Gastrocnemius medialis (tissue), 4 donors: Measurements from ENCODE around the gene TMEM229B. TPM values are rescaled to one million over a fixed set of nuclear protein-coding genes. Genes with fewer than 3 reads are reported as not detected.

Experiments
- ATAC-seq, 2 donors: fragments of 150-250 bp; one replicate each; pipeline ENCODE4 v1.9.1; 2016
- DNase-seq, 2 donors: peaks; one replicate each; pipeline ENCODE4 v3.0.0-alpha.2; 2019
- H3K27ac ChIP-seq, 4 donors: fragments of 200-600 bp; sonication (generic); 1 replicate in 1 of 4; 2 replicates in 3 of 4; pipeline ENCODE4 v1.5.1; 2016 to 2018; ENCODE audit warnings: mild to moderate bottlenecking in 2 of 4, moderate library complexity in 1 of 4
- H3K27me3 ChIP-seq, 3 donors: fragments of 200-600 bp; sonication (generic) in 2 of 3; 1 replicate in 1 of 3; 2 replicates in 2 of 3; pipeline versions ENCODE4 v1.5.1 to v1.6.0; 2016 to 2019; ENCODE audit warnings: mild to moderate bottlenecking in 1 of 3, moderate library complexity in 1 of 3
- H3K36me3 ChIP-seq, 2 donors: fragments of 200-600 bp; sonication (generic) in 1 of 2; one replicate each; pipeline ENCODE4 v1.5.1; 2017 to 2018
- H3K4me1 ChIP-seq, 2 donors: fragments of 200-600 bp; sonication (generic) in 1 of 2; one replicate each; pipeline ENCODE4 v1.5.1; 2016 to 2017; ENCODE audit warnings: mild to moderate bottlenecking in 2 of 2
- H3K4me3 ChIP-seq, 4 donors: fragments of 200-600 bp; sonication (generic) in 3 of 4; 1 replicate in 1 of 4; 2 replicates in 3 of 4; pipeline ENCODE4 v1.5.1; 2016 to 2019; ENCODE audit warnings: mild to moderate bottlenecking in 2 of 4
- H3K9me3 ChIP-seq, 3 donors: fragments of 200-600 bp; sonication (generic) in 2 of 3; 1 replicate in 1 of 3; 2 replicates in 2 of 3; pipeline ENCODE4 v1.5.1; 2016 to 2019
- POLR2A ChIP-seq, 2 donors: fragments of 450-650 bp; IDR thresholded peaks; one replicate each; pipeline ENCODE4 v1.6.1; 2017; ENCODE audit warnings: antibody characterized with exemption in 2 of 2, mild to moderate bottlenecking in 2 of 2, moderate library complexity in 2 of 2
- in situ Hi-C, 4 donors: fragments of 200-750 bp; cut with MboI; loops; one replicate each; pipeline versions ENCODE4 v1.15.0 to v1.8.0; 2017; ENCODE audit warnings: low sequenced_read_pairs in 4 of 4
- intact Hi-C: fragments of 100-400 bp; cut with DNase I; formaldehyde crosslinking; loops from one replicate; pipeline ENCODE4 v1.15.1; 2023; ENCODE audit warnings: low total_unique reads
- total RNA-seq, 4 donors: library from RNA; depleted of rRNA; stranded (reverse); fragments of >200 nt; gene quantifications; one replicate each; pipeline versions ENCODE4 v1.1.0 to v1.2.3, GENCODE V29; 2016
- TF ChIP-seq, protein P1 (sequence below), 5 experiments: fragments of 450-650 bp in 3 of 5; fragments of 200-600 bp in 2 of 5; sonication (generic) in 2 of 5; IDR thresholded peaks in 4 of 5; conservative IDR thresholded peaks in 1 of 5; 1 replicate in 4 of 5; 2 replicates in 1 of 5; pipeline ENCODE4 v1.5.1; 2016 to 2019; ENCODE audit warnings: antibody characterized with exemption in 5 of 5, mild to moderate bottlenecking in 3 of 5, moderate library complexity in 3 of 5

The TMEM229B gene
- total RNA-seq, 4 donors from 2014 or later = 0.07 to 3.3 (median 0.20) TPM; not detected in 1

DNA sequence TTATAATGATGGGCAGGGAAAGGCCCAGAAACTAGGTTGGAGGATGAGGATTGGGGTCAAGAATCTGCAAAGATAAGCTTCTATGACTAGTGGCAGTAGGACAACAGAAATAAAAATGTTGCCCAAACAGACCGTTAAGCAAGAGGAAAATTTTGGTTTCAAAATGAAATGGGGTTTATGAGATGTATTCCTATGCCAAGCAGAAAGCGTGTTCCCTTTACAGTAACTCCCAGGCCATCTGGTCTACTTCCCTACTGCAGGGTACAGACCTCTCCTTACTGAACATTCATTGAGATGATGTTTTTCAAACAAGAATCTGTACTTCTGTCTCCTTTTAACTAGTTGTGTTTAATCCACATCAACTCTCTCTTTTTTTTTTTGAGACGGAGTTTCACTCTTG lies 20.4 kb upstream of the TMEM229B start:
- in situ Hi-C loops = no loop called here
- DNase-seq (no peak), ATAC-seq (no peak)
- no peak for TF ChIP-seq POLR2A (IDR thresholded peaks at IDR 0.05)
- intact Hi-C loops = no loop called here
- Histone ChIP-seq H3K27me3 (no peaks in the 10 kb centered on the region), H3K36me3 (no peaks in the 10 kb centered on the region), H3K9me3 (no peaks in the 10 kb centered on the region), H3K4me1 (no peaks in the 10 kb centered on the region), H3K27ac (no peak overlapping the region), H3K4me3 (no peak overlapping the region)

DNA sequence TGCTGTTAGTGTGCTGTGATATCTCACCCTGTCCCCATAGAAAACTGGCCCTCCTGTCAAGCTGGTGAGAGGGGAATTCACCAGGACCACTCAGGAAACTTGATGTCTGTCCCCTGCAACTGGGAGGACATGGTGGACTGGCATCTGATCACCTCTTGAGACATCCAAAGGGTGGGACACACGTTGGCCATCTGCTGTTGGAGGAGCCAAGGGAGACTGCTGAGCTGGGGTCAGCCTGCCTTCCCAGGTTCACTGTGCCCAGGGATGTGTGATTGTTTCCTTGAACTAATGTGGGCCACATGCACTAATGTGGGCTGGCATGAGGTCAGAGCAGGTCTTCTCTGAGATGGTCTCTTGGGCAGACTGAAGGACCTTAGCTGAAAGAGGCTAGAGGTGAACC lies 16.7 kb upstream of the TMEM229B start:
- no peak for TF ChIP-seq POLR2A (IDR thresholded peaks at IDR 0.05)
- TF ChIP-seq, protein P1, sequence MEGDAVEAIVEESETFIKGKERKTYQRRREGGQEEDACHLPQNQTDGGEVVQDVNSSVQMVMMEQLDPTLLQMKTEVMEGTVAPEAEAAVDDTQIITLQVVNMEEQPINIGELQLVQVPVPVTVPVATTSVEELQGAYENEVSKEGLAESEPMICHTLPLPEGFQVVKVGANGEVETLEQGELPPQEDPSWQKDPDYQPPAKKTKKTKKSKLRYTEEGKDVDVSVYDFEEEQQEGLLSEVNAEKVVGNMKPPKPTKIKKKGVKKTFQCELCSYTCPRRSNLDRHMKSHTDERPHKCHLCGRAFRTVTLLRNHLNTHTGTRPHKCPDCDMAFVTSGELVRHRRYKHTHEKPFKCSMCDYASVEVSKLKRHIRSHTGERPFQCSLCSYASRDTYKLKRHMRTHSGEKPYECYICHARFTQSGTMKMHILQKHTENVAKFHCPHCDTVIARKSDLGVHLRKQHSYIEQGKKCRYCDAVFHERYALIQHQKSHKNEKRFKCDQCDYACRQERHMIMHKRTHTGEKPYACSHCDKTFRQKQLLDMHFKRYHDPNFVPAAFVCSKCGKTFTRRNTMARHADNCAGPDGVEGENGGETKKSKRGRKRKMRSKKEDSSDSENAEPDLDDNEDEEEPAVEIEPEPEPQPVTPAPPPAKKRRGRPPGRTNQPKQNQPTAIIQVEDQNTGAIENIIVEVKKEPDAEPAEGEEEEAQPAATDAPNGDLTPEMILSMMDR (IDR thresholded peaks at IDR 0.05 in 4 of 5, conservative IDR thresholded peaks at IDR 0.05 in 1 of 5) = no peak
- intact Hi-C loops (no loop called here), in situ Hi-C loops (no loop called here)
- no peaks in the 10 kb centered on the region for H3K4me1 ChIP-seq
- H3K27ac ChIP-seq = no peak overlapping the region
- DNase-seq = no peak
- no peak for ATAC-seq
- H3K27me3 ChIP-seq = no peaks in the 10 kb centered on the region
- no peaks in the 10 kb centered on the region for H3K36me3 ChIP-seq
- no peak overlapping the region for H3K4me3 ChIP-seq
- no peaks in the 10 kb centered on the region for H3K9me3 ChIP-seq

GRCh38 chr14:67503331-67503730 lies 14.8 kb upstream of the TMEM229B start:
- intact Hi-C loops = no loop called here
- DNase-seq (no peak), ATAC-seq (no peak)
- no peaks in the 10 kb centered on the region for H3K36me3 ChIP-seq
- no peaks in the 10 kb centered on the region for H3K4me1 ChIP-seq
- no peak overlapping the region for H3K4me3 ChIP-seq
- no peaks in the 10 kb centered on the region for H3K9me3 ChIP-seq
- no peaks in the 10 kb centered on the region for H3K27me3 ChIP-seq
- in situ Hi-C loops = no loop called here
- H3K27ac ChIP-seq = no peak overlapping the region
- TF ChIP-seq, protein P1 (IDR thresholded peaks at IDR 0.05 in 4 of 5, conservative IDR thresholded peaks at IDR 0.05 in 1 of 5) = no peak
- no peak for TF ChIP-seq POLR2A (IDR thresholded peaks at IDR 0.05)

GRCh38 chr14:67502867-67503266 lies 14.3 kb upstream of the TMEM229B start:
- in situ Hi-C loops = no loop called here
- no peak for DNase-seq
- no peaks in the 10 kb centered on the region for H3K9me3 ChIP-seq
- no peaks in the 10 kb centered on the region for H3K36me3 ChIP-seq
- no peaks in the 10 kb centered on the region for H3K4me1 ChIP-seq
- TF ChIP-seq POLR2A (IDR thresholded peaks at IDR 0.05) = no peak
- TF ChIP-seq, protein P1 (IDR thresholded peaks at IDR 0.05 in 4 of 5, conservative IDR thresholded peaks at IDR 0.05 in 1 of 5) = no peak
- no peak for ATAC-seq
- H3K27ac ChIP-seq = no peak overlapping the region
- intact Hi-C loops = no loop called here
- H3K4me3 ChIP-seq = no peak overlapping the region
- no peaks in the 10 kb centered on the region for H3K27me3 ChIP-seq

GRCh38 chr14:67501670-67502069 lies 13.1 kb upstream of the TMEM229B start:
- ATAC-seq = no peak
- in situ Hi-C loops (no loop called here), intact Hi-C loops (no loop called here)
- Histone ChIP-seq H3K27me3 (no peaks in the 10 kb centered on the region), H3K4me1 (no peaks in the 10 kb centered on the region), H3K4me3 (no peak overlapping the region), H3K9me3 (no peaks in the 10 kb centered on the region), H3K36me3 (no peaks in the 10 kb centered on the region), H3K27ac (no peak overlapping the region)
- TF ChIP-seq POLR2A (IDR thresholded peaks at IDR 0.05) = no peak
- TF ChIP-seq, protein P1 (IDR thresholded peaks at IDR 0.05 in 4 of 5, conservative IDR thresholded peaks at IDR 0.05 in 1 of 5) = no peak
- DNase-seq = no peak
